ENCODE results near the gene OSBPL5.
A peak's percentile ranks its signal among the peaks of the same experiment; 100 is the strongest.

Gene OSBPL5

DNA sequence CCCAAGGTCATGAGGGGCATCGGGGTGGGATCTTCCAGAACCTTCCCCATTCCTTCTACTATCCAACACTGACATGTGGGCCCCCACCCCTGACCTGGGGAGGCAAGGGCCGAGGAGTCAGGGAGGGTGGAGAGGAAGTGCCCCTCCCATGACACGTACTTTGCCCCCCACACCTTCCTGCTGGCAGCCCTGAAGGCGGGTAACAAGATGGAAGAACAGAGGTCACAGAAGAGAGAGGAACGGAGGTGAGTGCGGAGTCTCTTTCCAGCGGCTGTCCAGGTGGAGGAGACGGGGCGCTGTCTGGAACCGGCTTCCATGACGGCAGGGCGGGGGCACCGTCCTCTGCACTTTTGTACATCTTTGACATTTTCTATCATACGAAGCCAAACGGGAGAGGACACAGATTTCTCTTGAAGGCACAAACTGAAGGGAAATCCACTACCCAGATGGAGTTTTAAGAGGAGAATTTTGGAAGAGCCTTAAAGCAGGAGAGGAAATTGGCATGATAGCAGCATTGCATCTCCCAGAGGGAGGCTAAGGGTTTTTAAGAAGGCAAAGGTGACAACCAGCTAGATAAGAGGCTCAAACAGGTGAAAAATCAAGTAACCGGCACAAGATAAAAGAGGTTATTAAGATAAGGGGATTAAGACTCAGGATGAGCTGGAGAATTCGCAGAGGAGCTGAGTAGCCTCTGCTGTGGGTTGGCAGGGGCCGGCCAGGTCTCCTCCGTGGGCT, 16.7 kb downstream of the OSBPL5 start:
- DNase-seq: no peak

GRCh38 chr11:3147626-3148025, 17.5 kb downstream of the OSBPL5 start:
- DNase-seq: no peak

GRCh38 chr11:3147257-3147619, 17.9 kb downstream of the OSBPL5 start:
- no peak for DNase-seq

DNA sequence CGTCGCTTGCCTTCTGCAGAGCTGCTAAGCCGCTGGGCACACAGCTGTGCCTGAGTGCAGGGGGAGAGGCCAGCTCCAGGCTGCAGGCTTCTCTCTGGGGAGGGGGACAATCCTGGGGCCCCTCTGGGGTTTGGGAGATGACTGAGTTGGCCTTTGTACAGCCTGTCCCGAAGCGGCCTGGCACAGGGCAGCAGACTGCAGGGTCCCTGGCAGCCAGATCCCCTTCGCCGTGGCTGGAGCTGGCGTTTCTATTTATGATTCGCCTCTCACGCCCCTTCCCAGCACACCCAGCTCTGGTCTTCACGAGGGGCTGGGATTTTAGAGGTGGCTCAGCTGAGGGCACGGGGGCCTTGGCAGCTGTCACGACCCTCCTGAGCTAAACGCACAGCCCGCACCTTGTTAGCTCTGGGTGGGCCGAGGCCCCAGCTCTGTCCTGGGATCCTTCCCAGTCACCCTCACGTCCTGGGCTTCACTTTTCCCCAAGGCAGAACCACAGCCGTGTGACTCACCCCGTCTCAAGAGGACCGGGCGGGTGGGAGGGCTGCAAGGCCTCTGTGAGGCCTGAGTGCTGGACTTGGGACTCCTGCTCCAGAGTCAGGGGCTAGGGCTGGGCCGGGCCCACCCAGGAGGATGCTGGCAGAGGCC, 18.4 kb downstream of the OSBPL5 start:
- peak; percentile 9 for DNase-seq

- DNase-seq: no peak
Observed at GRCh38 chr11:3145206-3145520, 19.9 kb downstream of the OSBPL5 start.

DNA sequence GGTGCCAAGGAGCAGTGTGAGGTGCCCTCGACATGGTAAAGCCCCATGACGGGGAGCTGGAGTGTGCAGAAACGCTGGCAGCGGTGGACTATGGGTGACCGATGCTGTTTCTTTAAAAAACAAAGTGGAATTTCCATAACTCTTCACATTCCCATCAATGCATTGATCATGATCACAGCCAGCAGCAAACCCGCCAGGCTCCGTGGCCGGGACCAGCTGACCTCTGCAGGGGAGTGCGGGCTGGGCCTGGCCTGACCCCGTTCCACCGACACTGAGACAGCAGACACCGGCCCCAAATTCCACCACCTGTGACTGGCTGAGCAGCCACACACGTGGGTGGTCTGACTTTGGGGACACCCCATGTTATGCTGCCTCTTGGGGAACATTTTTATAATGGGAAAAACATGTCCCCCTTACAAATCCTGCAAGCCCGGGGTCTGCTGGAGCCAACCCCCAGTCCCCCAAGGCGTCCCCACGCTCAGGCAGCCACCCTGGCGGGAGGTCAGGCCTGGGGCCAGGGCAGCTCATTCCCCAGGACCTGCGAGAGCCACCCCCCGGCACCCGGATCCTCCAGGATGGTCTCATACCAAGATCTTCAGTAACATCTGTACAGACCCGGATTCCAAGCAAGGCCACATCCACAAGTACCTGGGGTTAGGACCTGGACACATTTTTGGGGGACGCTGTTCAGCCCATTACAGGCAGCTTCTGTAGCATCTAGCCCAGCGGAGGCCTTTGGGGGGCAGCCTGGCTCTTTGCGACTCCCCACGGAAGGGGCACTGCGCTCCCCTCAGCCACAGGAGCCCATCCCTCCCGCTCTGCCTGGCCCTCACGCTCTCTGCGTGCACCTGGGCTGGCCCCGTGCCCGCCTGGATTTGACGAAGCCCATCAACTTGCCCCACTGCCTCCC, 20.6 kb downstream of the OSBPL5 start:
- DNase-seq: no peak

GRCh38 chr11:3143136-3143880, 21.8 kb downstream of the OSBPL5 start:
- DNase-seq: no peak

DNA sequence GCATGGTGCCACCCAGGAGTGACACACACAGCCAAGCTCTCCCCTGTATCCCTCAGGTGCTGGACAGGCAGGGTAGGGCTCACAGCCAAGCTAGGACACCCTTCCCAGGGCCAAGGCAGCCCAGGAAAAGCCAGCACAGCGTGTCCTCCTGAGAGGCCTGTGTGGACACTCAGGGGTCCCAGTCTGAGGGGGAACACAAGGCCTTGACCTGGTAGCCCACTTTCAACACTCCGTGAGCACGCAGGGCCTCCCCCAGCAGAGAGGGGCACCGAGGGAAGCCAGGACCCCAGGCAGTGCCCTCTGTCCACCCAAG, 24.9 kb downstream of the OSBPL5 start:
- DNase-seq: no peak

DNA sequence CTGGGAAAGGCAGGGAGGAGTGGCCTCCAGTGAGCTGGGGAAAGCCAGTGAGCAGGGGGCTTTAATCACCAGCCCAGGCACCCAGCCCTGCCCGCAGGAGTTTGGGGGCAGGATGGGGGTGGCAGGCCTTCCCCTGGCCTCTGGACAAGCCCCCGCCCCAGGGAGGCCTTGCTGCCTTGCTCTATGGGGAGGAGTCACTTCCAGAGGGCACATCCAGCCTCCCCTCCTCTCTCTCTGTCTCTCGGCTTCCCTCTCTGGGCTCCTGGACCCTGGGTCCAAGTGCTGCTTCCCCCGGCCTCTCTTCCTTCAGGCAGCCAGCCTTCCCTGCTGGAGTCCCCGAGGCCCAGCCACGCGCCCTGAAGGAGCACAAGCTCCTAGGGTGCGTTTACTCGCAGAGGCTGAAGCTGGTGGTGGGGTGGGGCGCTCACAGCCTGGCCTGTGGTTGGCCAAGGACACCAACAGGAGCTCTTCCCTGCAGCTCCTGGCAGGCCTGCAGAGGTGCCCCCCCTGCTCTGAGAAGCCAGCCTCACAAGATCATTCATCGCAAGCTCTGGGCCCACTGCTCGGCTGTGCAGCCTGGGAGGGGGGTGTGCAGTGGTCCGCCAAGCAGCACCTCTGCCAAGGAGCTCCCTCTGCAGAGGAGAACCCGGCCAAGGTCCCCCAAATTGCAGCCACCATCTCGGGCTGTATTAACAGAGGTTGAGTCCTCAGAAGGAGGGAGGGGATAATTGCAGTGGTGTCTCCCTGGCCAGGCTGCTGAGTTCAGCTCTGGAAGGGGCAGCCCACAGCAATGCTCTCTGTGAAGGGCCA, 25.4 kb downstream of the OSBPL5 start:
- DNase-seq: no peak

GRCh38 chr11:3139086-3139440, 26.0 kb downstream of the OSBPL5 start:
- DNase-seq: no peak

DNA sequence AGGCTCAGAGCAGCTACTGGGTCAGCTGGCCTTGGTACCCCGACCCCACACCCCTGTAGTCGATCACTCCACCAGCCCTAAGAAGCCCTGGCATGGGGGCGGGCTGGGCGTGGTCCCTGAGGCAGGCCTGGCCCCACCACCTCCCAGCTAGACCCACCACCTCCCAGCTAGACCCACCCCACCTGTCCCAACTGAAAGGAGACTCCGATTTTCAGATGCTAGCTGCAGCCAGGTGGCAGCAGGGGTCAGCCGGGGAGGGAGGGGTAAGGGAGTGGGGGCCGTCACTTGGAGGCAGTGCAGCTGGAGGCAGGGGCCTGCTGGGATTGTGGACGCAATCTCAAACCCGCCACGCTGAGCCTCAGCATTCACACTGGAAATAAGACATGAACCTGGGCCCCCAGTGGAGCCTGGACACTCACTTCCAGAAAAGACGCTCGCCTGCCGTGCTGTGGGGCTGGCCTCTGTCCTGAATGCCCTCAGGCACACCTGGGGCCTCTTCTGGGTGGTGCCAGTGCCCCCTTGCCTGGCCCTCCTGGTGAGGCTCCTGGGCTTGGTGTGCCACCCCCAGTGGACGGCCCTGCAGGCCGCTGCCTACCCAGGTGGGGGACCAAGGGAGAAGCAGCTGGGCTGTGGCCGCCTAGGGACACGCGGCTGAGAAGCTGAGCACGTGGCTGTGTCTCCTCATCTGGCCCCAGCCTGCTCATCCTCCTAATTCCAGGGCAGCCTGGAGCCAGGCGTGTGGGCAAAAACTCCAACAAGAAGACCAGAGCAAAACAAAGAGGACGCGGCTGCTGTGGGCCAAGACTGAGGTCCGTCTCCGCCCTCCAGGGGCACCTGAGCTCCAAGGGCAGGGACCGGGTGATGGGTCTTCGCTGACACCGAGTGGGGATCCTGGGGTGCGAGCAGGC, 26.7 kb downstream of the OSBPL5 start:
- no peak for DNase-seq

GRCh38 chr11:3137486-3138177, 27.5 kb downstream of the OSBPL5 start:
- no peak for DNase-seq

DNA sequence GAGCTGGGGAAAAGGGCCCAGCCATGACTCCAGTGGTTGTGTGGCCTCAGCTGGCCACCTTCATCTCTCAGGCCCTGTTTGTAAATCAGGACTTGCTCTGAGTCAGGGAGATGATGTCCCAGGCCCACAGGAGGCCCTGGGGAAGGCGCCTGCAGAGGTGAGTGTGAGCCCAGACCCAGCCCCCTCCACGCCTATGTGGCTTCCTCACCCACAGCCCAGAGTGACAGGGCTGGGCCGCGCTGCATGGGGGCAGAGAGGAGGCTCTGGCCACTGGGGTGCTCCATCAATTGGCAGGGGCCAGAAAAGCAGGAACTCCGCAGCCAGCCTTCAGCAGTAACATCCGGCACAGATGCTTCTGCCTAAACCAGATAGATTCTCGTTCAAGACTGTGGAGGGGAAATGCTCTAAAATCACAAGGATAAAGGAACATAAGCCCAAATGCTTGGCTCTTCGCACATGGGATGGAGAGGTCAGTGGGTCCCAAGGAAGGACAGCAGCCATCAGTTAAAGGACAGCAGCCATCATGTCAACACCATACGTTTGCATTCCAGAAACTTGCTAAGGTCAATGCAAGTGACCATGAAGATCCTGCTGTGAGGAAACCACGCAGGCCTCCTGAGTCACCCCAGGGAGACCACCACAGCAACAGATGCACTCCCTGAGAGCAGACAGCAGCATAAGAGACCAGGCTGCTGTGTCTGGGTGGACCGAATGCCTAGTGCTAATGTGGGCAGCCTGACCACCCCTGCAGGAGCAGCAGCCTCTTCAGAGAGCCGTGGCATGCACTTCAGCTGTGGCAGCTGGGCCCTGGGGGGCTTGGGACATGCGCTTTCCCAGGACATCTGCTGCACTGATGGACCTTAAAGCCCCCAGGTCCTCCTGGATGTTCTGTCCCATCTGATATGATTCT, 28.3 kb downstream of the OSBPL5 start:
- DNase-seq: no peak

- no peak for DNase-seq
Observed at GRCh38 chr11:3135481-3136440, 29.3 kb downstream of the OSBPL5 start.

DNA sequence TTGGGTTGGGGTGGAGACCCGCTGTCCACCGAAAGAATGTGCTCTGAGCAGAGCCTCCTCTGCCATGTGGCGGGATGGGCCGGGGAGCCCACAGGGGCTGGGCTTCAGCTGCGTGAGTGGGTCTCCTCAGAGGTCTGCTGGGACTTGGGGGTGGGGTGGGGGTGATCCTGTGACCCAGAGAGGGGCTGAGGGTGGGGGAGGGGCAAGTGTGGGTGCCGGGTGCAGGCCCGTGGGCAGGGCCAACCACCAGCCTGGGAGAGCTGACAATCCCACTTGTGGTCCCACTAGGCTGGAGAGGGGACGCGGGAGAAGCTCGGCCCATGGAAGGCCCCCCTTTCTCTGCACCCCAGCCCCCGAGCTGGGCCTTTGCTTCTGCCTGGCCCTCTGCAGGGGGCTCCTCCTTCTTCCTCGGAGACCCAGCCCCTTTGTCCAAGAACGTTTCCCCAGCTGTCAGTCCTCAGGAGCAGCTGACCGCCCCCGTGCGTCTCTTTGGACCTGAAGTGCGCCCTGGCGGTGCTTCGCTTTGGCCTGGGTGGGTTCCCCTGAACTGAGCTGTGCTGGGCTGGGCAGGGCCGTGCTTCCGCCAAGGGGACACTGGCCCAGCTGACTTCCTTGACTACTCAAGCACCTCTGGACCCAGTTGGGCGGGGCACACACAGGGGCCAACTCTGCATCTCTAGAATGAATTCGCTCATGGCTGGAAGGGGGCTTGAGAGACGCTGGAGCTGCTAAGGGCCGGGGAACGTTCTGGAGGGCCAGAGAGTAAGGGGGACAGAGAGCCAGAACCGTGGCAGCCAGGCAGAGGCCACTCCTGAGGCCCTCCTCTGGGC, 30.2 kb downstream of the OSBPL5 start:
- no peak for DNase-seq

GRCh38 chr11:3134218-3134621, 30.9 kb downstream of the OSBPL5 start:
- DNase-seq: no peak
